ENCODE measurements around the gene RAB7A. TPM values are rescaled to one million over a fixed set of nuclear protein-coding genes. Genes with fewer than 3 reads are reported as not detected.

RAB7A gene
- total RNA-seq, 1 experiment from 2014 or later = 155 TPM

GRCh38 chr3:128760042-128760441 is 34.1 kb downstream of the RAB7A start:
- H3K23me2 ChIP-seq (ENCODE audit: insufficient read length, low read depth, low read length, poor library complexity, severe bottlenecking) = no peaks in the 10 kb centered on the region
- H3K27me3 ChIP-seq (ENCODE audit: insufficient read depth, low read length) = no peaks in the 10 kb centered on the region
- H2AK5ac ChIP-seq (ENCODE audit: insufficient read length, low read length) = no peak overlapping the region
- no peak overlapping the region for H2BK120ac ChIP-seq (ENCODE audit: low read depth, low read length, poor library complexity, severe bottlenecking)
- peaks cover 13% of the 10 kb centered on the region; the same call in 1 of the 2 replicates for H3K79me2 ChIP-seq (ENCODE audit: insufficient read depth, low read length)
- H2AFZ ChIP-seq (ENCODE audit: low read length) = no peak overlapping the region
- H4K91ac ChIP-seq (ENCODE audit: insufficient read length, low read depth, low read length) = no peak overlapping the region
- WGBS (ENCODE audit: extremely low coverage, insufficient read length, low lambda C conversion rate) = no CpG with 5 or more reads among the region's 5 CpGs
- H2BK15ac ChIP-seq (ENCODE audit: low read depth, low read length) = no peak overlapping the region
- no peak overlapping the region for H3K9ac ChIP-seq (ENCODE audit: extremely low read depth, insufficient read length, low read length)
- Mint-ChIP-seq H3K9me3 (no peaks in the 10 kb centered on the region), H3K4me3 (no peak overlapping the region), H3K27ac (0 out of 7 replicates have a peak overlapping the region, but pooled peaks of 1 of the 3 experiments have one; percentile 49), H3K4me1 (peaks cover 3 to 24% of the 10 kb centered on the region in 2 experiments; a peak in 3 of 4 replicates), H3K36me3 (ENCODE audit: insufficient read depth in 1 of 3, low read depth in 3 of 3) (peaks cover 9 to 12% (median 11%) of the 10 kb centered on the region in 3 experiments; a peak in 5 of 7 replicates), H3K27me3 (ENCODE audit: low read depth) (no peaks in the 10 kb centered on the region)
- H3K79me1 ChIP-seq (ENCODE audit: insufficient read depth, low read depth, low read length, poor library complexity, severe bottlenecking) = peaks cover 12% of the 10 kb centered on the region
- H3K56ac ChIP-seq (ENCODE audit: insufficient read length, low read depth, low read length) = no peak overlapping the region
- no peaks in the 10 kb centered on the region for H3K9me3 ChIP-seq (ENCODE audit: control insufficient read depth, low read depth, low read length)
- no peak overlapping the region for H3K18ac ChIP-seq (ENCODE audit: insufficient read length, low read depth, low read length)
- no peak overlapping the region for H4K5ac ChIP-seq (ENCODE audit: insufficient read length, low read depth, low read length)
- no peak overlapping the region for H3K23ac ChIP-seq (ENCODE audit: insufficient read length, low read depth, low read length)
- no peak for TF ChIP-seq CTCF (conservative IDR thresholded peaks at IDR 0.05)
- H2BK20ac ChIP-seq (ENCODE audit: low read depth, low read length, poor library complexity, severe bottlenecking) = no peak overlapping the region
- H4K20me1 ChIP-seq (ENCODE audit: control insufficient read depth, insufficient read depth, insufficient read length) = no peaks in the 10 kb centered on the region
- no peaks in the 10 kb centered on the region for H3K4me1 ChIP-seq (ENCODE audit: insufficient read depth, low read length)
- no peak overlapping the region for H3K4me2 ChIP-seq (ENCODE audit: insufficient read depth, insufficient read length, low read length)
- no peak for DNase-seq
- H3K4ac ChIP-seq (ENCODE audit: low read depth, low read length) = no peak overlapping the region
- no peak overlapping the region for H3T11ph ChIP-seq (ENCODE audit: low read length)
- H4K8ac ChIP-seq (replicated peaks; ENCODE audit: insufficient read length, low read depth, low read length) = no peak overlapping the region
- H3K14ac ChIP-seq (ENCODE audit: insufficient read depth, low read length) = no peak overlapping the region
- no peak overlapping the region for H2BK12ac ChIP-seq (ENCODE audit: insufficient read length, low read depth, low read length)
- no peak overlapping the region for H2BK5ac ChIP-seq (ENCODE audit: insufficient read length, low read length)
- H3K27ac ChIP-seq (ENCODE audit: insufficient read length, low read depth, low read length) = no peak overlapping the region

Measured in H9 (cell line).